ENCODE results near the gene MAML3.

DNA sequence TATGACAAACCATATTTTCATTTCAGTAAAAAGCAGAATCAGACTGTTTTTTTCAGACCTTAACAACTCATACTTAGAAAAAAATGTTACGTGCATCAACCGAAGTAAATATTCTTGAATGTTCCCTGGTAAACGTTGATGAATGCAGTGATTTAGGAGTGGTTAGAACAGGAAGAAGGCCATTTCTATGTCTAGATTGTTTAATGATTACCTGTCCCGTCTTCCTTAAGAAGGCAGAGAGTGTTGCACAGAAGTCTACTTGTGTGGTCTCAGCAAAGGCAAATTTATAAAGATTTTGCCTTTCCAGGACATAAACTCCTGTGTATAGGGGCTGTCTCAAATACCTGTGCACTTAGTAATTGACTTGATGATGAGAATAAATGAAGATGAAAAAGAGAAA, 353.9 kb downstream of the MAML3 start:
- TF ChIP-seq POLR2AphosphoS5 (IDR thresholded peaks at IDR 0.05; ENCODE audit: low read depth, low read length) (no peak), SIN3A (IDR thresholded peaks at IDR 0.05; ENCODE audit: borderline replicate concordance, insufficient read depth, low read length) (no peak), TAF1 (IDR thresholded peaks at IDR 0.05; ENCODE audit: borderline replicate concordance, insufficient read depth, low read length) (no peak)
- TF ChIP-seq, protein P1, sequence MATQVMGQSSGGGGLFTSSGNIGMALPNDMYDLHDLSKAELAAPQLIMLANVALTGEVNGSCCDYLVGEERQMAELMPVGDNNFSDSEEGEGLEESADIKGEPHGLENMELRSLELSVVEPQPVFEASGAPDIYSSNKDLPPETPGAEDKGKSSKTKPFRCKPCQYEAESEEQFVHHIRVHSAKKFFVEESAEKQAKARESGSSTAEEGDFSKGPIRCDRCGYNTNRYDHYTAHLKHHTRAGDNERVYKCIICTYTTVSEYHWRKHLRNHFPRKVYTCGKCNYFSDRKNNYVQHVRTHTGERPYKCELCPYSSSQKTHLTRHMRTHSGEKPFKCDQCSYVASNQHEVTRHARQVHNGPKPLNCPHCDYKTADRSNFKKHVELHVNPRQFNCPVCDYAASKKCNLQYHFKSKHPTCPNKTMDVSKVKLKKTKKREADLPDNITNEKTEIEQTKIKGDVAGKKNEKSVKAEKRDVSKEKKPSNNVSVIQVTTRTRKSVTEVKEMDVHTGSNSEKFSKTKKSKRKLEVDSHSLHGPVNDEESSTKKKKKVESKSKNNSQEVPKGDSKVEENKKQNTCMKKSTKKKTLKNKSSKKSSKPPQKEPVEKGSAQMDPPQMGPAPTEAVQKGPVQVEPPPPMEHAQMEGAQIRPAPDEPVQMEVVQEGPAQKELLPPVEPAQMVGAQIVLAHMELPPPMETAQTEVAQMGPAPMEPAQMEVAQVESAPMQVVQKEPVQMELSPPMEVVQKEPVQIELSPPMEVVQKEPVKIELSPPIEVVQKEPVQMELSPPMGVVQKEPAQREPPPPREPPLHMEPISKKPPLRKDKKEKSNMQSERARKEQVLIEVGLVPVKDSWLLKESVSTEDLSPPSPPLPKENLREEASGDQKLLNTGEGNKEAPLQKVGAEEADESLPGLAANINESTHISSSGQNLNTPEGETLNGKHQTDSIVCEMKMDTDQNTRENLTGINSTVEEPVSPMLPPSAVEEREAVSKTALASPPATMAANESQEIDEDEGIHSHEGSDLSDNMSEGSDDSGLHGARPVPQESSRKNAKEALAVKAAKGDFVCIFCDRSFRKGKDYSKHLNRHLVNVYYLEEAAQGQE (IDR thresholded peaks at IDR 0.05; ENCODE audit: insufficient read depth in 1 of 2, low read depth in 2 of 2, low read length in 2 of 2) = no peak
